Uterus (tissue), 2 donors: ENCODE measurements around the gene HDHD3.

Experiments
- CTCF ChIP-seq, 4 experiments: fragments of 200-600 bp in 2 of 4; fragments of 450-650 bp in 2 of 4; sonication (generic) in 2 of 4; IDR thresholded peaks; one replicate each; pipeline ENCODE4 v1.5.1; 2016 to 2019; ENCODE audit warnings: antibody characterized with exemption in 4 of 4, mild to moderate bottlenecking in 2 of 4, moderate library complexity in 1 of 4
- POLR2A ChIP-seq, 2 donors: fragments of 450-650 bp; IDR thresholded peaks; one replicate each; pipeline ENCODE4 v1.6.1; 2016; ENCODE audit warnings: antibody characterized with exemption in 2 of 2, mild to moderate bottlenecking in 1 of 2, moderate library complexity in 1 of 2

- TF ChIP-seq CTCF (IDR thresholded peaks at IDR 0.05) (no peak), POLR2A (IDR thresholded peaks at IDR 0.05) (no peak)
Observed at GRCh38 chr9:113361304-113362018, 15.3 kb downstream of the HDHD3 start.
